ENCODE data around the gene DCUN1D5.
A peak's percentile ranks its signal among the peaks of the same experiment; 100 is the strongest.
"Not testable (repeated sequence)": the region's sequence is repeated elsewhere in the genome, so short reads cannot be mapped to it uniquely, and the experiment has no call there.

DCUN1D5 gene

DNA sequence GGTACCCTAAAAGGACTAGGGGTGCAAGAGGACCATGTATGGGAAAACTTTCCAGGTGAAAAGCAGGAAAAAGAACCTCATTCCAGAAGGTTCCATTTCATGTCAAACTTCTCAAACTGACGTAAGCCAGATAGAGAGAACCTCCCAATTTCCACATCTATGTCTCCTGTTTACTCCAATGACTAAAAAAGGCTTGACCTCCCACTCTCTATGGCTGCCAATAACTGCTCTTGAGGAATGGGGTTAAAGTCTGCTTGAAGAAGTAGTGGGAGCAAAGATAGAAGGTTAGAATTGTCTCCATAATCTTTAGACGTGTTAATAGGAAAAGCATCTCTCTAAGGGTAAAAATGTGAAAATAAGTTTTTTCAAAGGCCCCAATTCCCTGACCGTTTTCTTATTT is 38.0 kb downstream of the DCUN1D5 start:
- no peak for DNase-seq

DNA sequence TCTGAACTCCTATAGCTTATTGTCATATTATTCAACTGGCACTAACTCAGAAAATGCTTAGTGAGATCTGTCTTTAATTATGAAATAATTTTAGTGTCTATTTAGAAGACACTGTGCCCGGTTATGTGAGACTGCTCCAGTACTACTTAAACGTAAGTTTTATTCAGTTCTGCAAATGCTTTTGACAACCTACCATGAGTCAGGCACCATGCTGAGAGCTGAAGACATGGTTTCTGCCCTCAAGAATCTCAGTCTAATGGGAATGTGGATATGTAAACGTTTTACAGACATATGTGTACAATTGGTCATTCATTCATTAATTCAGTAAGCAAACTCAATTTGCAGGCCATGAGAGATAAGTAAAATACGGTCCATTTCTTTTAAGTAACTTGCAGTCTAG is 40.0 kb downstream of the DCUN1D5 start:
- no peak for DNase-seq

DNA sequence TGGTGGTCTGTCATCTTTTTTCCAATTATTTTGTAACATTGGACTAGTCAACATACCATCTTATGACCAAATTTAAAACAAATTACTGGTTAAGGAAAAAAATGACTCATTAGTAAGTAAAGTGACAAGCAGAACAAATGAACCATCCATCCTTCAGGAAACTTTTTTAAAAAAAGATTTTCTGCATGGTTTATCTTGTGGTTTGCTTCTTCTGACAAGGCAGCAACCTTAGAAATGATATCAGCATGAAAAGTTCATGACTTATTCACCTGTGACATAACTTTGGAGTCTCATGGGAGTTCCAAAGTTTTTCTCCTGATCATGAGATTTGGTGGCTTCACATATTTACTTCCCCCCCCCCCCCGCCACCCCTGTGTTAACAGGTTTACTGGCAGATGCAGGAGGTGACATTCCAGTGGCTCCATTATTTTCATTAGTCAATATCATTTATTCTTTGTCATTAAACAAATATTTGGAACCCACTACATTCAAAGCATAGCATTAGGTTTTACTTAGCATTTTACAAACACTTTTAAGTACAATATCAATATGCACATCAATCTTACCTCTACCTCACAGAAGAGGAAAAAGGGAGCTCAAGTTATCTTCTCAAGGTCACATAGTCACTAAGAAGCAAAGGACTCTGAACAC is 40.7 kb downstream of the DCUN1D5 start:
- no peak for DNase-seq

DNA sequence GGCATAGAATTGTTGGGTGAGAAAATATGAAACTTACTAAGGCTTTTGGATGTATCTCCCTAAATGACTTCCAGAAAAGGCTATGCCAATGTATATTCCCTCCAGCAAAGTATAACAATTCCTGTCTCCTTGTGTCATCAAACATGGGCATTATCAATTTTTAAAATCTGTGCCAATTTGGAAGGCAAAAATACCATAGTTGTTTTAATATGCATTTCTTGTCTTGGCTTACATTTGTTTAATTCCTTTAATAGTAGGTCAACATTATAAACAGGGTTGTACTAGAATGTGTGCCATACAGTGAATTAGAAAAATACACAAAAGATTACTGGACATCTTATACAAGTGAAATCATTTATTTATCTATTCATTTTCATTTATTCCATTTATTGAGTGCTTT is 41.6 kb downstream of the DCUN1D5 start:
- no peak for DNase-seq

DNA sequence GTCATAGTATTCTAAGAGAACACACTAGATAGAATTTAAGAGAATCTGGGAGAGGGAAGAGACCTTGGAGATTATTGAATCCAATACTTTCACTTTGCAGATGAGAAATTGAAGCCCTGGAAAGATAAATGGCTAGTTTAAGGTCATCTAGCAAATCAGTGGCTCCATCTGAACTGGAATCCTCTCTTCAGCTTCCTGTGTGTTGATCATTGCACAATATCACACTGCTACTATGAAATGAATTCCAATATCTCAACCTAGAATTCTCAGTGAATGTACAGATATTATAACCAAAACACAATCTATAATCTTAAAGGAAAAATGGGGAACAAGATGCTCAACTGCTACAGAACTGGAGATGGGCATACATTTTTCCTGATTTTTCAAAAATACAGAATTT is 44.1 kb downstream of the DCUN1D5 start:
- no peak for DNase-seq

DNA sequence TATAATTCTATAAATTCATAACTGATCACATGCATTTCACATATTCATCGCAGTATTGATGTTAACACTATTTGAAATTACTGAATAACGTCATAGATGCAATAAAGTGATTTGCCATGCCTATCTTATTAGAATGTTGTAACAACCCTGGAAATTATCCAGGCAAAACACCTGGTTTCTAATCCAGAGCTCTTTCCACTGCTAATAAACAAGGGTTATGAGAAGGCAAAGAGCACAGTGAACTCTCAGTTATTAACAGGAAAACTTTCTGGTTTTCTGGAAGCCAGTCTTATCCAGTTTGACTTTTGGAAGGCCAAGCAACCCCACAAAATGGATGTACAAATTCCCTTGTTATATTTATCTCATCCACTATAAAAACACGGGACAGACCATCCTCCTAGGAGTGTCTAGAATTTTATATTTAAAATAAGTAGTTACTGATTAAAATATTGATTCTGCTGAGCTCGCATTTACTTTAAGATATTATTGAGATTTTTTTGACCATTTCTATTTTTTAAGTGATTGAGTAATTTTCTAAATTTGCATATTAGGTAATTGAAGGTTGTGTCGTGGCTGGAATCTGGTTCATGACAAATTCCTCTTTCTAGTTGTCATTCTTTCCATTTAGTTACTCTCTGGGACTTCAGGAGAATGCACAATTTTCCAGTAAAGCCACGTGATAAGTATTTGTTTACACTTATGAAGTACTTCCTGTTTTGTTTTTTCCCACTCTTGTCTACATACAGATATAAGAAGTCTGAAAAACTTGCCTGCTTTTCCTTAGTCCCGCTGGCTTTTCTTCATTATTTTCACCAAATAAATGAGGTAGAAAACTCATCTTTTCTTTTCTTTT is 47.9 kb downstream of the DCUN1D5 start:
- no peak for DNase-seq

DNA sequence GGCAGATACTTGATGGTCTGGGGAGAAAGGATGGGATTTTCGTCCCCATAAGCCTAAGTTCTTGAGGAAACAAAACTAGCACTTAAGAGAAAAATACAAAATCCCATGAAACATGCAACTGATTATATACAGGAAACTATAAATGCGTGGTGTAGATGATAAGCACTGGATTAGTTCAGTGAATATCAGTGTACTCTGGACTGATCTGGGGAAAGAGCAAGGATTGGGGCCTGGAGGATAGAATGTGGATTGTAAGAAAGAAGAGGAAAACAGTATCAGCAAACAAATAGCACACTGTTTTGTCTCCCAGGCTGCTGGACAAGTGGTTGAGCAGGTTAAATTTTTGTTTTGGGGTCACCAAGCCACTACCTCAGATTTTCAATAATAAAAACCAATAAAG is 49.8 kb downstream of the DCUN1D5 start:
- DNase-seq: no peak

DNA sequence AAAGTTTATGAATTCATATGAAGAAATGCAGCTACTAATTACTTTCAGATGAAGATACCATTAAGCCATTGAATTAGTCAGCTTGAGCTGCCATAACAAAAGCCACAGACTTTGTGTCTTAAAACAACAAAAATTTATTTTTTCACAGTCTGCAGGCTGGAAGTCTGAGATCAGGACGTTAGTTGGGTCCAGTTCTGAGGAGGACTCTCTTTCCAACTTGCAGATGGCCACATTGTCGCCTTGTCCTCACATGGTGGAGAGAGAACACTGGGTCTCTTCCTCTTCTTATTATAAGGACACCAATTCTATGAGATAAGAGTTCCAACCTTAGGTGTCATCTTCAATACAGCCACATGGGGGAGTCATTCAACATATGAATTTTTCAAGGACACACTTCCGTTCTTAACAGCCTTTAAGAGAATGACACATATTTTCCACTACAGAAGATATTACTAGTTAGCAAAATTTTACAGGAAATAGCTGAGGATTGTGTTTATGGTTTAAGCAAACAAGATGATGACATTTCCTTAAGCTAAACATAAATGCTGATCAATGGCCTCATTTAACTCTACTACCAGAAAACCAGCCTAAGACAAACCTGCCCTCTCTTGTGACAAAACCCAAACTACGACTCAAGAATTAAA is 56.0 kb downstream of the DCUN1D5 start:
- peak in 1 of 4 experiments; percentile 10 for DNase-seq

DNA sequence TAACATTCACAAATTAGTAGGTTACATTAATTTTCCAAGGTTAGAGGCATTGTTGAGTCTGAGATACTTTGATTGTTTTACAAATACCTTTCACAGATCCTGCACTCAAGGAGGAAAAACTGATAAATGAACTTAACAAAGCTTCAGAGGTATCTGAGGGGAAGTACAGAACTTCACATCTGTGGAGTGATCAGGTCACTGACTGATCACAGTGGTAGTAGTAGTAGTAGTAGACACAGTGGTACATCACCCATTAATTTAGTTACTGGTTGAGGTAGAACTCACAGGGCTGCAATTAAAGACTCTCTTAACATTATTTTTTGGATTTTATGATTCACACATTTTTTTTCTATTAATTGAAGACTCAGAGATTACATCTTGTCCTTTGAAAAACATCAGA is 56.7 kb downstream of the DCUN1D5 start:
- no peak for DNase-seq

DNA sequence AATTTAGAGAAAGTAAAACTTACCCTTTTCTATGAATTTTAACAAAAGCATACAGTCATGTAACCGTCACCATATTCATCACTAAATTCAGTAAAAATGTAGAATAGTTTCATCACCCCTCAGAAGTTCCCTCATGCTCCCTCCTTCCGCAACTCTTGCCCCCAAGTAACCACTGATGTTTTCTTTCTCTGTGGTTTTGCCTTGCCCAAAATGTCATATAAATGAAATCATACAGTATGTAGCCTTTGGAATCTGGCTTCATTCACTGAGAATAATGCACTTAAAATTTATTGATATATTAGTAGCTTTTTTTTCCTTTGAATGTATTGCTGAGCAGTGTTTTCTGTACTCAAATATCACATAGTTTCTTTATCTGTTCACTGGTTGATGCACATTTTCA is 60.1 kb downstream of the DCUN1D5 start:
- no peak for DNase-seq

DNA sequence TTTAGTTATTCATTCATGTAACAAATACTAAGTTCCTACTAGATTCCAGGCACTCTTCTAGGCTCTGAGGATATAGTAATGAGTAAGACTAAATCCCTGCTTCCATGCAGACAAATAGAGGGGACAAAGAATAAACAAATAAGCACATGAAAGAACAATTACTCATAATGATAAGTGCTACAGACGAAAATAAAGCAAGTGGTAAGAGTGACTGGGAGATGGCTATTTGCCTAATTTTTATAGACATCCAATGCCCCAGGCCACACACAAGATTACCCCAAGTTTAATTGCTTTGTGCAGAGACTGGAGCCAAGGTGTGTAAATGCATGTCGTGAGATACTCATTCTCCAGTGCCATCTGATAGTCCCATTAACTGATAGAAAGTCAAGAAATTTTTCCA is 62.6 kb downstream of the DCUN1D5 start:
- no peak for DNase-seq

DNA sequence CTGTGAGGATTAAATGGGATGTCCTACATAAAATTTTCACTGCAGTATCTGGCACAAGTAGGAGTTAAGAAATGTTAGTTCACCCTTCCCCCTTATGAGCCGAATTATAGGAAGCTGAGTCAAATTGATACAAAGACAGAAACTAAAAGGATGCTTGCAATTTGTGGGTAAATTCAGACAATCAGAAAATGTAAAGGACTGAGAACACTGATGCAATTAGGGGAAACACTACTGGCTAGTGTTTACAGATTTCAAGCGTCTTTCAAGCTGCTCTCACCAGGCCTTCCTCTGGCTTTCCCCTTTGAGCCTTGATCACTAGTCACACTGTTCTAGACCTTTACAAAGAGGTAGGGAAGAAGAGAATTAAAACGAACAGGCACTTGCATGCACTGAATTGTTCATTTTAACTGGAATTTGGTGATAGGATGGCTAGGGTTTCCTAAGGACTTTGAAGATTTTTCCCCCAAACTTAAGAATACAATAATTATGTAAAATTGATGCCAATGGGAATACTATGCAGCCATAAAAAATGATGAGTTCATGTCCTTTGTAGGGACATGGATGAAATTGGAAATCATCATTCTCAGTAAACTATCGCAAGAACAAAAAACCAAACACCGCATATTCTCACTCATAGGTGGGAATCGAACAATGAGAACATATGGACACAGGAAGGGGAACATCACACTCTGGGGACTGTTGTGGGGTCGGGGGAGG is 63.5 kb downstream of the DCUN1D5 start:
- DNase-seq: not testable (repeated sequence)

DNA sequence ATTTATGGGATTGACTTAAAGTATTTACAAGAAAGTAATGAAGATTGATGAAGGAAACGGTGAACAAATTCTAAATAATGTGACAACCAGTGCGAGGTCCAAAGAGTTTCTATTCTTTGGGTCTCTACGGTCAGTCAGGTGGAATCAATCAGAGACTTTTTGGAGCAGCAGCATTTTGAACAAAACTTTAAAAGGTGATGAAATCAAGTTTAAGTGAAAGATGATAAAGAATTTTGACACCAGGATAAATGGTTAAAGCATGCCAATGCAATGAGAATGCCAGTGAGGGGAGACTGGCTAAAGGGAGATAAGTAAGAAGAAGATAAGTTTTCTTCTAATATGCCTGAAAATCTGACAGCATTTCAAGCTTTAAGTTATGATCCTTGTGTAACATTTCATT is 67.9 kb downstream of the DCUN1D5 start:
- DNase-seq: no peak

DNA sequence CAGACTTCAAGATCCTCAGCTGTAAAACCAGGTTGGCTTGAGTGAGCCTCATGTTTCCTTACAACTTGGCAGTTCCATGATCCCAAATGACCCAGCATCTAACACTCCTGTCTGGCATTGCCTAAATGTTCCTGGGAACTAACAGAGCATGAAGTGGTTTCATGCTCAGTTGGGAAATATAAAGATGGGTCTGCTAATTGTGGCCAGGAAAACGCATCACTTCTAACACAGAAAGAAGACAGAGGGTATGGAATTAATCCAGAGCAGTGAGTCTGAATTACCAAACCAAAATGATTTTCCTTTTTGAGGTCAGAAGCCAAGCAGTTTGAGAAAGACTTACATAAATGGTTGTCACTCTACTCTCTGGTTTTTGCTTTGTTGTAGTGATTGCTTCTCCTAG is 75.9 kb downstream of the DCUN1D5 start:
- DNase-seq: no peak

DNA sequence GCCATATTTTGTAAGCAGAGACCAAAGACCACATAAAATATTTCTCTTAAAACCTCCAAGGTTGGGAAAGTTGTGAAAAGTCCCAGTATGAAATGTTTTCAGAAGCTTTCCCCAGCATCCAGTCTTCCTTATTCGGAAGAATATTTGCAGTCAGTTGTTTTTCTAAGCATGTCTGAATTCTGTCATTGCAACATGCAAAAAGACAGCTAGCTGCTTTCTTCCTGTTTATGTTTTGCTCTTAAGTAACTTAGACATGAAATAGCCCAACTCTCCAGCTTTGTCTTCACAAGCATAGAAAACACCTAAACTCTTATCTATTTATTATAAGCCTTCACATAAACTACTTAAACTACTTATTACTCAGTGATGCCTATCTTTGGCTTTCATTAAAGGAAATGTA is 78.5 kb downstream of the DCUN1D5 start:
- no peak for DNase-seq

Measured in activated CD4-positive, CD25-positive, alpha-beta regulatory T cell (primary cell).